GM12891 (cell line): ENCODE measurements around the gene CPM.
"Not testable (repeated sequence)": the region's sequence is repeated elsewhere in the genome, so short reads cannot be mapped to it uniquely, and the experiment has no call there.

Source experiments
- DNase-seq: peaks from one replicate; pipeline ENCODE4 v3.0.0; 2011; ENCODE audit warnings: low spot score; ENCODE audit not compliant: insufficient read length
- FAIRE-seq: peaks from 2 replicates; lab custom pipeline; 2011; peaks lifted over from hg19 to GRCh38; lab: Jason Lieb, UNC
- PAX5 ChIP-seq: IDR thresholded peaks from 2 replicates; pipeline ENCODE4 v1.6.1; 2011; ENCODE audit warnings: low read length, moderate library complexity, mild to moderate bottlenecking; ENCODE audit not compliant: insufficient read depth, severe bottlenecking
- POLR2A ChIP-seq: IDR thresholded peaks from 2 replicates; pipeline ENCODE4 v1.6.1; 2011; ENCODE audit warnings: low read depth, low read length, control low read depth
- POLR2AphosphoS5 ChIP-seq: IDR thresholded peaks from 2 replicates; pipeline ENCODE4 v1.6.1; 2011; ENCODE audit warnings: low read depth, low read length, control low read depth
- POU2F2 ChIP-seq: IDR thresholded peaks from 2 replicates; pipeline ENCODE4 v1.6.1; 2011; ENCODE audit warnings: low read depth, mild to moderate bottlenecking, control low read depth, low read length, moderate library complexity
- SPI1 ChIP-seq: IDR thresholded peaks from 2 replicates; pipeline ENCODE4 v1.6.1; 2011; ENCODE audit warnings: low read depth, low read length, control low read depth
- TAF1 ChIP-seq: IDR thresholded peaks from 2 replicates; pipeline ENCODE4 v1.6.1; 2011; ENCODE audit warnings: low read depth, low read length, control low read depth

The CPM gene

GRCh38 chr12:68844788-68845695, 87.9 kb downstream of the CPM start:
- TF ChIP-seq SPI1: no peak
- no peak; the same call in none of the 2 replicates for TF ChIP-seq POLR2AphosphoS5
- TF ChIP-seq POLR2A: no peak
- TF ChIP-seq TAF1: no peak
- TF ChIP-seq POU2F2: no peak
- TF ChIP-seq PAX5: no peak
- DNase-seq (no peak), FAIRE-seq (no peak)

GRCh38 chr12:68844318-68844745, 88.6 kb downstream of the CPM start:
- no peak for DNase-seq
- FAIRE-seq: no peak
- TF ChIP-seq POU2F2 (peak; percentile 85), SPI1 (no peak), POLR2A (peak; percentile 94), TAF1 (no peak), POLR2AphosphoS5 (peak; percentile 97)

- FAIRE-seq: no peak
- no peak for DNase-seq
- no peak for TF ChIP-seq PAX5
- TF ChIP-seq POLR2A: peak; percentile 27; the same call in 1 of the 2 replicates
- TF ChIP-seq POU2F2: no peak
- TF ChIP-seq POLR2AphosphoS5: peak; percentile 76
- TF ChIP-seq SPI1: no peak
- no peak for TF ChIP-seq TAF1
Measured at GRCh38 chr12:68842784-68843567, 90.0 kb downstream of the CPM start.

- peak; percentile 83 for TF ChIP-seq POLR2AphosphoS5
- TF ChIP-seq POLR2A: peak; percentile 82
- TF ChIP-seq SPI1: no peak
- no peak for DNase-seq
- no peak for FAIRE-seq
Measured at GRCh38 chr12:68842123-68842522, 90.8 kb downstream of the CPM start.

GRCh38 chr12:68841717-68842116, 91.3 kb downstream of the CPM start:
- no peak for DNase-seq
- 0 out of 2 replicates have a peak, but pooled peaks have one; percentile 30 for TF ChIP-seq POU2F2
- 0 out of 2 replicates have a peak, but pooled peaks have one; percentile 71 for TF ChIP-seq POLR2A
- no peak for TF ChIP-seq TAF1
- TF ChIP-seq POLR2AphosphoS5: peak; percentile 82; the same call in 1 of the 2 replicates
- TF ChIP-seq SPI1: no peak
- no peak for TF ChIP-seq PAX5
- no peak for FAIRE-seq

GRCh38 chr12:68841175-68841574, 91.8 kb downstream of the CPM start:
- not testable (repeated sequence) for DNase-seq, FAIRE-seq
- 0 out of 2 replicates have a peak, but pooled peaks have one; percentile 7 for TF ChIP-seq POLR2AphosphoS5

GRCh38 chr12:68839183-68840147, 93.5 kb downstream of the CPM start:
- no peak for TF ChIP-seq POU2F2
- peak; percentile 85 for TF ChIP-seq POLR2AphosphoS5
- peak; percentile 73 for TF ChIP-seq POLR2A
- no peak for DNase-seq
- no peak for FAIRE-seq

GRCh38 chr12:68838046-68838886, 94.7 kb downstream of the CPM start:
- DNase-seq (no peak), FAIRE-seq (no peak)
- TF ChIP-seq POLR2A (peak; percentile 65; the same call in 1 of the 2 replicates), SPI1 (no peak), POU2F2 (no peak), POLR2AphosphoS5 (peak; percentile 65; the same call in 1 of the 2 replicates)

- DNase-seq (no peak), FAIRE-seq (no peak)
- TF ChIP-seq POLR2AphosphoS5 (peak; percentile 55; the same call in 1 of the 2 replicates), SPI1 (no peak), POLR2A (no peak)
Measured at GRCh38 chr12:68837215-68837614, 95.8 kb downstream of the CPM start.
